GM19397 (cell line): ENCODE measurements around the gene C4orf50.

Source experiments
- ATAC-seq: cut with Tn5 transposase; IDR thresholded peaks from one replicate; pipeline ENCODE4 v1.9.1; 2021; ENCODE audit warnings: mild to moderate bottlenecking, moderate library complexity; ENCODE audit not compliant: unreplicated experiment

The C4orf50 gene

DNA sequence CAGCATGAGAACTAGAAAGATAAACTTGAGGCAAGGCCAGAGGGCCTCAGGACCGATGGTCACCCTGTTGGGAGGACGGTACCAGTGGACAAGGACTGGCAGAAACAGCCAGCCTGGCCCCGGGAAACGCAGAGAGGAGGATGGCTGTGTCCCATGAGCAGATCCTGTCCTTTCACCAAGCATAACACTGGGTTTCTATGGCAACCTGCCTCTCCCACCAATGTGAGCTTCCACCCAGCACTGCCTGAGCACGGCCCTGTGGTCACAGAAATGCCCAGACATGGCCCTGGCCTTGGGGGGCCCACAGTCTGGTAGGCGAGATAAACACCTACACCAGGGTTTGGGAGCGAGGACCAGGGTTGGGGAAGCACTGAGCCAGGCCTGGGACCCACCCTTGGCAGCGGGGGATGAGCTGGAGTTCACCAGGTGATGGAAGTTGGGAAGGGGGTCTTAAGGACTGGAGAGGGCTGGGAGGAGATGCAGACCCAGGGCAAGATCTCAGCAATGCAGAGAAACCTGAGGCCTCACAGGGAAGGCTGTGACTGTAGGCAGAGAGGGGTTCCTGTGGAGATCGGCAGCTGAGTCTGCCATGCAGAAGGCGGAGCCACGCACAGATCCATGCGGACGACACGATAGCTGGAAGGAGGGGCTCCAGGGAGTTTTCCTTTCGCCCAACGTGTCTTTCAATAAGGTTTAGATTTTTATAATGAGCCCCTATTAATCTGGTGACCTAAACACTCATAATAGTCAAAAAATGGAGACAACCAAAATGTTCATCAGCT is 92.6 kb downstream of the C4orf50 start:
- no peak for ATAC-seq

DNA sequence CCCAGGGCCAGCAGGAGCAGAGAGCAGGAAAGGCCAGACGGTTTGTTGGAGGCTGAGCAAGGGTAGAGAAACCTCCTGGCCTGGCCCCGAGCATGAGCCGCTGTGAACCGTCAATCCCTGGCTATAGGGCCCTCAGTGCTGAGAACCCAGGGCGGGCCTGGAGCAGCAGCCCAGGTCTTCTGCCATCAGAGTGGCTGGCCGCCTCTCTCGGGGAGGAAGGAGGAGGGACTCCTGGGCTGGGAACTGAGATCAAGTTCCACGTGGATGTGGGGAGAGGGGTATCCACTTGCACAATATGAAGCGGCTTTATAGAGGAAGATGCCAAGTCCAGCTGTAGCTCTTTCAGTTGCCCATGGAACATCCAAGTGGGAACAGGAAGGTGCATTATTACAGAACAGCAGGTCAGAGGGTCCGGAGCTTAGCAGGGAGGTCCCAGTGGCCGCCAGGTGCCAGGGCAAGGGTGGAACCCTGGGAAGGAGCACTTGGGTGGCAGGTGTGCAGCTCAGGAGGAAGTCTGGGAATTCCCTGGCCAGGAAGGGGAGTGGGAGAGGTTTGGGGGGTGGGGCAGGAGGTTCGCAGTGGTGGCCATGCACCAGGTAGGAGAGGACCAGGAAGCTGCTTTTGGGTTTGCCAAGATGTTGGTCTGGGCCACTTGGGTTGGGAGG is 93.6 kb downstream of the C4orf50 start:
- no peak for ATAC-seq

DNA sequence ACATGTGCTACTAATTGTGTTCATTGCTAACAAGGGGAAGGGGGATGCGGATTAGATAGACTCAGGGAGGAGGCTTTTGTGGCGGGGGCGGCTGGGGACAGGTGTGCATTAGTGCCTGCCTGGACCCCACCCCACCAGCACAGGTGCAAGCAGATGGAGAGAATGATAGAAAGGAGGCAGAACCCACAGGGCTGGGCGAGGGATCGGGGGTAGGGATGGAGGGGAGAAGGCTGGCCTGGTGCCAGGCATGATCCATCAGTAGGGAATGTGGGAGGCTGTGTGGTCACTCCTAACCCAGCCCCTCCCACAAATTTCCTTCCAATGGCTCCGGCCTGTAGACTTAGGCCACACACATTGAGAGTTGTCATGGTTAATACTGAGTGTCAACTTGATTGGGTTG is 94.9 kb downstream of the C4orf50 start:
- no peak for ATAC-seq

DNA sequence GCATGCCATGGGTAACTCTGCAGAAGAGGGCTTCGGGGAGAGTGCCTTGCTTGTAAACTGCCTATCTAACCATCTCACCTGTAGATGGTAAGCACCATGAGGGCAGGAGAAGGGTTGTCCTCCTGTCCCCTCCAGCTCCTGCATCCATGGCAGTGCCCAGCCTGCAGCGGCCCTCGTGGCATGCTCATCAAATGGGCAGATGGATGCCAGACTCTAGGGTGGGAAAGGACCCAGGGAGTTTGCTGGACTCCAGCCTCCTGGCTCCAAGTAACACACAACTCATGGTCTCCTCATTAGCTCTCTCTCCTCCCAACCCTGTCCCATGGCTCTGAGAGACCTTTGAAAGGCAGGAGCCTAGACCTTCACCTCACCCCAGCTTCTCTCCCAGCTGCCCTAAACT is 95.7 kb downstream of the C4orf50 start:
- no peak for ATAC-seq

DNA sequence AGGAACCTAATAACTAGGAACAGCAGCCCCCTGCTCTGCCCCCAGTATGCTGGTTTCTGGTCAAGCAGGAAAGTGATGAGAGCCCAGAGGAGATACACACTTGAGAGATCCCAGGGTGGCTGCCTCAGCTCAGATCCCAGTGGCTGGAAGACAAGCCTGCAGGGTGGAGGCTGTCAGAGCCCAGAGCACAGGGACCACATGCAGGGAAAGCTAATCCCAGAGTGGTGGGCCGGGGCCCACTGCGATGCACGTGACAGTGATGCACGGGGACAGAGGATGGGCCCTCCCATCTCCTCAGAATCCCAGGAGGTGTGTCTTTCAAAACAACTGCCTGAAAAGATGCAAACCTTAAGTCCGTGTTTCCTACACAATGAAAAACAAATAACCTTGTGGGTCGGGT is 96.2 kb downstream of the C4orf50 start:
- ATAC-seq, result no peak

DNA sequence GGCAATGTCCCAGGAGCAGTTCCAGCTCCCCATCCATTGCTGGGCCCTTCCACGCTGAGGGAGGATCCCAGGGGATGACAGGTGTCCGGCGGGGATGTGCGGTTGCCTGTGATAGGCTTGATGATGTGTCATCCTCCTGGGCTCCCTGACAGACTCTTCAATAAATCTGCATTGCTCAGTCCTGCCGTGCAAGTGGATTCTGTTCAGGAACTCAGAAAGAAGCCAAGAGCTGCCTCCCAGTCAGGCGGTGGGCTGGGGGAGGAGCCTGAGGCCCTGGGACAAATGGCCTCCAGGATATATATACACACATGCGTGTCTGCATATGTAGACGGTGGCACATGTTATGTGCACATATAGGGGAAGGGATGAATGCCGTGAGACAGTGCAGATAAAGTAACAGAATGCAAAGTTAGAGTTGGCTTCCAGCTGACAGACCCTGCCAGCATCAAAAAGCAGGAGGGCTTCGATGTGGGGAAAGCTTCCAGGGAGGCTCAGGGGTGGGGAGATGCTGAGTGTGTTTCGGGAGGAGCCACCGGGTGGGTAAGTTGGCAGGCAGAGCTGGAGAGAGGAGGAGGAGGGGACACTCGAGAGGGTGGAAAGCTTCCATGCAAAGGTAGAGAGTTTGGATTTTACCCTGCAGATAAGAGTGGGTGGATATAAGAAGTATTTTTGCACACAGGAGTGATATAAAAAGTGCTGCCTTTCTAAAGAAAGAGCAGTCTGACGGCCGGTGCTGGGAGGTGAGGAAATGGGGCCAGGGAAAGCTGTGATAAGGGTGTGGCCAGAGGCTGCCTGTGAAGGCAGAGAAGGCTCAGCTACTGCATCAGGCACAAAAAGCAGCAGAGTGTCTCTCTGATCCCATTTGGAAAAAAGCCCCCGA is 96.9 kb downstream of the C4orf50 start:
- no peak for ATAC-seq

DNA sequence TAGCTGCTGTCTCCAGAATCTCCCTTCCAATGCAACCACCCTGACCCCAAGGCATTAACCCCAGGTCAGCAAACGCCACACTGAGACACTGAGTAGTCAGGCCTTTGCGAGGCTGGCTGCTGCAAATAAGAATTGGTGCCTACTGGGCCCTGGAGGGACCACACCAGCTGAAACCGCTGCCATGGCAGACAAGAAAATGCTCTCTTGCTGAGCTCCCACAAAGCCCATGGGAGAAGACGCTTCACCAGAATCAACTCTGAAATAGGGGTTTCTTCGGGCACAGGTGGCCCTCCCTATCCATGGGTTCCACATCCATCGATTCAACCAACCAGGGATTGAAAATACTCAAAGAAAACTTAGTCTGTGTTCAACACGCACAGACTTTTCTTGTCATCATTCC is 98.7 kb downstream of the C4orf50 start:
- no peak for ATAC-seq

DNA sequence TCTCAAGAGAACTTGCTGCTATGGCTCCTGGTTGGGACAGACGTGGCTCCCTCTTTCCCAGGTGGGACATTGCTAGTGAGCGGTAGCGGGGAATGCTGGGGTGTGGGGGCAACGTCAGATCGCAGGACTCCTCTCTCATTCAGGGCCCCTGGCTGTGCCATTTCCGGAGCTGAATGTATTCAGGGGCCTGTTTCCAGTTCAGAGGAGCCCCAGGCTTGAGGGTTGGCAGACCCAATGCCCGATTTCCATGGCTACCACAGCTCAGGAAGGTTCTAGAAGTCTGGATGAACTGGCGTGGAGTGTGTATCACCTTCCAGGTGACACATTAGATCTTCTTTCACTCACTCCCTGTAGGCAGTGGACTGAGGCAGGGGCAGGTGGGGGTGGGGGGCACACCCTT is 99.2 kb downstream of the C4orf50 start:
- no peak for ATAC-seq

DNA sequence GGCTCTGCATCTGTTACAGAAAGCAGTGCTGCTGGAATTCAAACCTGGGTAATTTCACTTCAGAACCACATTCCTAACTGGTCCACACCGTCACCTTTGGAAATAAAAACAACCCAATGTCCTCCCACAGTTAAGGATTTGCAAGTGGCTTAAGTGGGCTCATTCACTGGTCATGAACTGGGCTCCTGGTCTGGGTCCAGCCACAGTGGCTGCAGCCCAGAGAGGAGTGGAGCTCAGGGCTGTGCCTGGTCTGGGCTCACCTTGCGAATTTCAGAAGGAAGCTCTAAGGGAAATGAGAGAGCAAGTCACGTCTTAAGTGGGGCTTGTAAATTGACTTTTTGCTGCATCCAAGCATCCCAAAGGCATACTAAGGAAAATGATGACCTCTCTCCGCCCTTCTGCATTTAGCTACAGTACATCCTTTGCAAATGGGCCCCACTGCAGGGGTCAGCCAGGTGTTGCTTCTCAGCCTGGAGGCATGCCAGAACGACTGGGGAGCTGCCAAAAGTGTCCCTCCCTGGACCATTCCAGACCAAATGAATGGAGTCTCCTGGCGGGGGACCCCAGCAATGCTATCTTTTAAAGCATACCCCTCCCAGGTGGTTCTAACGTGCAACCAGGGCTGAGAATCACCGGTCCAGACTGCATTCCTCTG is 99.8 kb downstream of the C4orf50 start:
- no peak for ATAC-seq

DNA sequence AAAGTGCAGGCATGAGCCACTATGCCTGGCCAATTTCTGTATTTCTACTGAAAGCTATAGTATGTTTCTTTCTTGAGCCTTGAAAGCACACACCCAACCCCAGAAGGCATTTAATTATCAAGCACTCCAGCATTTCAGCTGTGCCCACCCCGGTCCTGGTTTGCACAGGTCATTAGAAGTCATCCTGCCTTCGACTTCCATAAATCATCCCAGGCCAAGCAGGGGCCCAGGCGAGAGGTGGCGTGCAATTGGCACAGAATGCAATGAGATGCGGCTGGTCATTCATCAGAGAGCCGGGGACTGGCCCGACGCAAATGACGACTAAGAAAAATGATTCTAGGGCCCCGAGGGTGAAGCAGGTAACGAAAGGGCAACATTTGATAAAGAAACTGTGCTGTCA is 100.6 kb downstream of the C4orf50 start:
- no peak for ATAC-seq

DNA sequence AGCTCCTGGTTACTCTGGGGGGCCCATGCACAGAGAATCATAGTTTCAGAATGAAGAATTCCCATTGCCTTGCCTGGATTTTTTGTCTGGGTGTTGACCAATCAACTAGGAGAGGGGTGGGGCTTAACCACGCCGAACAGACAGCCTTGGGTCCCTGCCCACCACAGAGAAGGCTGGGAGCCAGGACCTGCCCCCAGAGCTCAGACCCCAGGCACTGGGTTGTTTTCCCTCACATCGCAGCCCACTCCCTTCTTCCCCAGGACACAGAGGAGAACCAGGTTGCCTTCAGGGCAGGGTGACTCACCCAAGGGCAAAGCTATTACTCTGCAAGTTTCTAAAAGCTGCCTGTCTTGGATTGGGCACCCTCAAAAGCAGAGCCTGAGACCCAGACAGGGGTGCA is 102.0 kb downstream of the C4orf50 start:
- no peak for ATAC-seq

DNA sequence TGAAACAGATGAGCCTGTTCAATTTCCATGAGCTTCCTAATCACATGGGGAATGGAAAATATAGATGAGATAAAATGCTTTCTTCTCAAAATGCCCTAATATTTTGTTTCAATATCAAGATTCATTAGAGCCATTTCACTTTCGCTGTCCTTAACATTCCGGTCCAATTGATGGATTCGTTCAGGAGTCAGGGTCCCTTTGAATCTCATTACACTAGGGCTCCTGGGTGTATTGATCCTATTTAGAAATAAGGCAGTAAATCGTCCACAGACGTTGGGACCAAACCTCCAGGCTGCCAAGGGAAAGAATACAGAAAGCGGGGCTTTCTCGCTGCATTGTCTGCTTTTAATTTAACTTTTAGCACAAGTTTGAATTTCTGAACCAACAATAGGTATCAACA is 104.8 kb downstream of the C4orf50 start:
- ATAC-seq, result no peak

DNA sequence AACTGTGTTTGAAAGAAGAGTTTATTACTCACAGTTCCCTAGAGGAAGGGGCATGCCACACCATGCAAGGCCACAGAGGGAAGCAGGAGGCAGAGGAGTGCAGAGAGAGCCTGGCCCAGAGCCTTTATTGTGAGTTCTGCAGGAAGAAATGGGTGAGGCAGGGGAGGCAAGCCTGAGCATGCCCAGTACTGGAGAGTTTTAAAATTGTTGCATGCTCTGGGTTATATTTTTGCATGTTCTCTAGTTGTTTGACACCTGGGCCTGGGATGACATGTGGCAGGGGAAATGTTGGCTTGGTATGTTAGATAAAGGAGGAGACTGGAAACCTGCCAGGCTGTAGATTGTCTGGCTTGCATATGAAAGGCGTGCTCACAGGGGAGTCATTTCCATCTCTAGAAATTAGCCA is 105.6 kb downstream of the C4orf50 start:
- no peak for ATAC-seq

DNA sequence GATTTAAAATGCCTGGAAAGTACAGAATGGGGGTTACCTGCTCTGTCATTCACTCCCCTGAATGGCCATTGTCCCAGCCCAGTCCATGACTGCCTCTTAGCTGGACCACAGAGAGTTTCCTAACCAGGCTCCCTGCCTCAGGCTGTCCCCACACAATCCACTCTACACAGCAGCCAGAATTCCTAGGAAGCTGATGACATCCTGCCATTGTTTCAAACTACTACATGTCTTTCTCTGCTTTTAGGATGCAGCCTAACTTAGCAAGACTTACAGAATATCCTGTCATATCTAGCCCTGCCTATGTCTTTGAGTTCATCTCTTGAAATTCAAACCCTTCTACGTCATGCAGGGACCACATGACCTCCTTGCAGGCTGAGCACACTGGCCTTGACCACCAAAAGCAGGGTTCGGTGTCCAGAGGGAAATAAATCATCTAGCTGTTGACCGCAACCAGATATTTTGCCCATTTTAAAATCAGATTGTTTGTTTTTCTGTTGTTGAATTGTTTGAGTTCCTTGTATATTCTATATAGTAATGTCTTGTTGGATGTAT is 109.3 kb downstream of the C4orf50 start:
- no peak for ATAC-seq

DNA sequence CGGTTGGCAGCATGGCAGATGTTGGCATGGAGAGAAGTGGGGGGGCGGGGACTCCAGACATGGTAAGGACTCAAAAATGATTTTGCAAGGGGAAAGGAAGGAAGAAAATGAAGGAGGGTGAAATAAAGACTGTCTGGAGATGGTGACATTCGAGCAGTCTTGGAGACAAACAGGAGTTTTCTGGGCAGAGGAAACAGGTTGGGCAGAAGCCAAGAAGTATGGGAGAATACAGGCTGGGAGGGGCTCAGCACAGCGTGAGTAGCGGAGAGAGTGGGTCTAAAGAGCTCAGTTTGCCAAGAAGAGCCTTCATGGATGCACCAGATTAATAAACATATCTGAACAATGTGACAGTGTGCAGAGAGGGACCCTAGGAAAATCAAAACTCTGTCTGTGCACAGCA is 112.0 kb downstream of the C4orf50 start:
- ATAC-seq, result no peak

DNA sequence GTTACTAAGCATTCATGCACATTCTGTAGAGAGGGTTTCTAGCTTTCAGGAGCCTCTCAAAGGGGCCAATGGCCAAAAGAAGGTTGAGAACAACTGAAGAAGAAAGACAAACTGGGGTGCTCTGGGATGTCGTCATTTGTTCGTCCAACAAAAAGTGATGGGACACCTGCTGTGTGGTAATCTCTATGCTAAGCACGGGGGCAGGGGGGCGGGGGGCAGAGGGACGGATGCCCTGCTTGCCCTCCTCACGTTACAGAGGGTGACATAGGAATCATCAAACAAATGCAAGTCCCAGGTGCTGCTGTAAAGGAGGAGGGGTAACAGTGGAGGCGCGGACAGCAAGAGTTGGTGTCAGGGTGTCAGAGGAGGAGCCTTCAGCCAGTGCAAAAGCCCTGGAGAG is 112.5 kb downstream of the C4orf50 start:
- ATAC-seq, result no peak

DNA sequence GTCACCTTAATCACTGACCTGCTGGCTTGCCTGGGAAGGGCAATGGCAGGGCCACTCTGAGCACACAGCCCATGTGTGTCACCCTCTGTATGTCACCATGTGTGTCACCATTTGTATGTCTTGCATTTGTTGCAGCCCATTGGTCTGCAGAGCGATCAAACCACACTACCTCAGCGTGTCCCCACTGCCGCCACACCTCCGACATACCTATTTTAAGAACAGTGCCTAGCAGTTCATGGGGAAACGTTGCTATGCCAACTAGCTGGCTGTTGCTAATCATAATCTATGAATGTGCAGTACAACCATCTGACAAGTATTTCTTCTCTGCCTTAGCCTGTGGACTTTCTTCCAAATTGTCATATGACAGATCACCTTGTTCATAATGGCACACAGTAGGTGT is 117.4 kb downstream of the C4orf50 start:
- no peak for ATAC-seq

DNA sequence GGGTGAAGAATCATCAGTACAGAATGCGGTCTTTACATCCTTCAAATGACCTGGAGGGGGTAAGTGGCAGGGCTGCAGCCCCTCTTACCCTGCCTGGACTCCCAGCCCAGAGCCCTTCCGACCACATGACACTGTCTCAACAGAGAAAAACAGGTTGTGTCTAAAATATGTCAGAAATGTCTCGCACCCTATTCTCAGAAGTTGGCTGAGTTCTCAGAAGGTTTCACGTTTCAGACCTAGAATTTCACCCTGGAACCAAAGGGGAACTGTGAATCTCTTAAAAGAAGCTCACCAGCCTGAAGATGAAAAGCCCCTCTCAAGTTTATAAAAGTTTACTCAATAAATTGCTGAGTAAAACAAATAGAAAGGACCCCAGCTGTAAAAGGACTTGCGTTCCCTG is 118.3 kb downstream of the C4orf50 start:
- ATAC-seq, result no peak

DNA sequence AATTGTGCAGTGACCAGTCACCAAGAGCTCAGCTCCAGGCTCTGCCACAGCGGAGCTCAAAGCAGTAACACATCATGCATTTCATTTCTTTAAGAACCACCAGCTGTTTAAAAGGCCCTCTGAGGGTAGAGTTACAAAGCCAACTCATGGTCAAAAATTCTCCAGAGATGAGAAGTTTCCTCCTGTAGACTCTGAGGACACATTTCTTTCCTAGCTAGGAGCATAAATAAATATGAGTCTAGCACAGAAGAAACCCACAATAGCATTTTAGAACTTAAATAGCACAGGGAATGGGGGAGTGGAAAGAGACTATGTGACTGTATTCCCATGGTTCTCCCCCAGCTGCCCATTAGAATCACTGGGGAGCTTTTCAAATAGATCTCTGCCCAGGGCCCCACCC is 118.8 kb downstream of the C4orf50 start:
- no peak for ATAC-seq

DNA sequence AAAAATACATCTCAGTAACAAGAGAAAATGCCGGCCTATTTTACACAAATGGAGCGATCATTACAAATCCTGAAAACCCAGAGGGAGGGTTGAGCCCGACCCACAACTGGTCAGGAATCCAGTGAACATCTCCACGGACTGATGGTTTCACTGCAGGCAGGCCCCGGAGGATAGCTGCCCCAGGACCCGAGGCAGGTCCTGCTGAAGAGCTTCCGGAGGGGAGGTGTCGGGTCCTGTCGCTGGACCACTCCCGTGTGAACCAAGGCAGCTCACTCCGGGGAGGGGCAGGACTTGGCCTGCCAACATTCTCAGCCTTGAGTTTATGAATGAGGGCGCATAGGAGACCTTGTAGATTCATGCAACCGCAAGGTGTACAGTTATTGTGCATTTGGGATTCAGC is 120.6 kb downstream of the C4orf50 start:
- ATAC-seq, result no peak

DNA sequence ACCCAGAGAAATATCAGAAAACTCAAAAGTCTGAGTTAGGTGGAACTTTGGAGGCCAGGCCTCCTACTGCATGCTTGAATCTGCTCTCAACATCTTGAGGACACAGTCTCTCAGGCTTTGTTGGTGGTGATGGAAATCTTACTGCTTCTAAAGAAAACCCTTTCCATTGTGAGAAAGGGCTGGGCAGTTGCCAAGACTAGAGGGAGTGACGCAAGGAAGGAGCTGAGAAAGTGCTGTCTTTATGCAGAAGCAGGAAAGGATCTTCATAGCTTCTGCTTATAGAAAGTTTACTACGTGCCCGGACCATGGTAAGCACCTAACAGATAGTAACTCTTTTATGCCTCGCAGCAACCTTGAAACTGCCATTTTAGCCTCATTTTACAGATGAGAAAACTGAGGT is 122.9 kb downstream of the C4orf50 start:
- ATAC-seq, result no peak
